SW 1271 (cell line): ENCODE data around the gene ZNF787.
A peak's percentile ranks its signal among the peaks of the same experiment; 100 is the strongest.
"Not testable (repeated sequence)": the region's sequence is repeated elsewhere in the genome, so short reads cannot be mapped to it uniquely, and the experiment has no call there.

Experiments
- DNase-seq, 2 experiments: peaks; one replicate each; lab custom pipeline; 2025; lab: John Stamatoyannopoulos, UW

Gene ZNF787

DNA sequence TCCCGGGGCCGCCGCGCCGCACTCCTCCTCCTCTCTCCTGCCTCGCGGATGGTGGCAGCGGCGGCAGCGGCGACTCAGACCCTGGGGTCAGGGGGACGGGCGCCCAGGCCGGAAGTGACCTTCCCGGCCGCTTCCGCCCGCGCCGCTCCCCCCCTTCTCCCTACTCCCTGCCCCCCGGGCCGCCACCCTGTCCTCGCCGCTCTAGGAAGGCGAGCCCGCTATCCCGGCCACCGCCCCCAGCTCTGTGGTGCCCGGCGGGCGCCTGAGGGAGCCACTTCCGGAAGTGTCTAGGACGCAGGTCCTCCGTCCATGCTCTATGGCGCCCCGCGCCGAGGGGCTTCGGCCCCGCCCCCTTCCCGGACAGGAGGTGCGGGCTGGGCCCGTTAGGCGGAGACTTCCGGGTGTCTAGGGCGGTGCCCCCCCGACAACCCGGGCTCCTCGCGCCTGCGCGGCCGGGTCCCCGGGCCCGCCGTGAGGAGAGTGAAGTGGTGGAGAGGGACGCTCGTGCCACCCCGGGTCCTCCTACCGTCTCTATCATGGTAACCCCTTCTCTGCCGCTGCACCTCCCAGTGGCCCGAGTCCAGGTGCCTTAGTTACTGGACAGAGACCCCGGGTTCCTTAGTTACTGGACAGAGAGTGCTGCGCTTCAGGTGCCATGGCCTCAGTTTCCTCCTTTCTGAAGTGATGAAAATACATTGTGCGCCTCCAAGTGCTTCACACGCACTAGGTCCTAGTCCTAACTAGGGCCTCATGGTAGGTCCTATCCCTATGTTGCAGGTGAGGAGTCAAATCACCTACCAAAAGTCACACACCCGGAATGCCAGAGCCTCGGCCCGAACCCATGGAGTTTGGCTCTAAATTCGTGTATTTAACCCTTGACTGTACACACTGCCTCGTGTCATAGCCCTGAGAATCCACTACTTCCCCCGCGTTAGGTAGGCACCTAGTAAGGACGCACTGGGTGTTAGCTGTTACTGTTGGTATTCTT is at the start of gene ZNF787:
Gene ZNF787, minus strand, starts transcription at position 116 of the 988 bp plus-strand sequence. CDS start 18,078 bp downstream, outside the sequence.
- peak; percentile 63 to 87 for DNase-seq

- DNase-seq: no peak
These were observed 49.2 kb upstream of the ZNF787 start for GRCh38 chr19:56170261-56170660.

GRCh38 chr19:56167064-56167578 is 46.0 kb upstream of the ZNF787 start:
- no peak for DNase-seq

DNA sequence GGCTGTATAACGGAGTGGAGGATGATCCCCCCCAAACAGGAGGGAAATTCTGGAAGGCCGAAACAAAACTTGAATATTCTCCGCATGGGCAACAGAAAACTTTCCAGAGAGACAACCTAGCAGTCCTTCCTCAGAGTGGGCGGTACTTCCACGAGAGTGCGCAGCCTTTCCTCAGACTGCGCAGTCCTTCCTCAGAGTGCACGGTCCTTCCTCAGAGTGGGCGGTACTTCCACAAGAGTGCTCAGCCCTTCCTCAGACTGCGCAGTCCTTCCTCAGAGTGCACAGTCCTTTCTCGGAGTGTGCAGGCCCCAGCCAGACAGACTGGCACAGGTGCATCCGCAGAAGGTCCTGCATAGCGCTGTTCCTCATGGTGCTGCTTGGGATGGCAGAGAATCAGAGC is 42.0 kb upstream of the ZNF787 start:
- no peak for DNase-seq

- DNase-seq: no peak
These were observed 41.2 kb upstream of the ZNF787 start for GRCh38 chr19:56162258-56162657.

DNA sequence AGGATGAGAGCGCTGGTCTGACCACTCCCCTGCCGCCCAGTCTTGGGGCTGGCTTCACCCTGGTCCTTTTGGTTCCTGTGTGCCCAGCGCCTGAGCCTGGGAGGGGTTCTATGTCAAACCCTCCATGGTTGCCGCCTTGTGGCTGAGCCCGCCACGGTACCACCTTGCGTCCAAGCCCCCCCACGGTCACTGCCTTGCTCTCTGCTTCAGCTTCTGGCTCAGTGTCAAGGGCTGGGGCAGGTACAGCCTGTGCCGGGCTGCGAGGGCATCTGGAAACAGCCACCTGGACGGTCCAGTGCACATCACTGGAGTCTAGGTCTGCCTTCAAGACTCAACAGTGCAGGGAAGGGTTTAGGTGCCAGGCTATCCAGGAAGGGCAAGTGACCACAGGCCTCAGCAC is 40.4 kb upstream of the ZNF787 start:
- no peak for DNase-seq

DNA sequence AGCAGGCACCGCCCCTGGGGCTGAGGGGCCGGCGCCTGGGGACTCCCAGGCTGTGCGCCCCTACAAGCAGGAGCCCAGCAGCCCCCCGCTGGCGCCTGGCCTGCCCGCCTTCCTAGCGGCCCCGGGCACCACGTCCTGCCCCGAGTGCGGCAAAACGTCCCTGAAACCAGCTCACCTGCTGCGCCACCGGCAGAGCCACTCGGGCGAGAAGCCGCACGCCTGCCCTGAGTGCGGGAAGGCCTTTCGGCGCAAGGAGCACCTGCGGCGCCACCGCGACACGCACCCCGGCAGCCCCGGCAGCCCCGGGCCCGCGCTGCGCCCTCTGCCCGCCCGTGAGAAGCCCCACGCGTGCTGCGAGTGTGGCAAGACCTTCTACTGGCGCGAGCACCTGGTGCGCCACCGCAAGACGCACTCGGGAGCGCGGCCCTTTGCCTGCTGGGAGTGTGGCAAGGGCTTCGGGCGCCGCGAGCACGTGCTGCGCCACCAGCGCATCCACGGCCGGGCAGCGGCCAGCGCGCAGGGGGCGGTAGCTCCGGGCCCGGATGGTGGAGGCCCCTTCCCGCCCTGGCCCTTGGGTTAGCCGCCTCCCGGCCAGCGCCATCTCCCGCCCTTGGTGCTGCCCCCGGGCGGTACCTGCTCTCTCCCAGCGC is 38.7 kb upstream of the ZNF787 start:
- DNase-seq: no peak

DNA sequence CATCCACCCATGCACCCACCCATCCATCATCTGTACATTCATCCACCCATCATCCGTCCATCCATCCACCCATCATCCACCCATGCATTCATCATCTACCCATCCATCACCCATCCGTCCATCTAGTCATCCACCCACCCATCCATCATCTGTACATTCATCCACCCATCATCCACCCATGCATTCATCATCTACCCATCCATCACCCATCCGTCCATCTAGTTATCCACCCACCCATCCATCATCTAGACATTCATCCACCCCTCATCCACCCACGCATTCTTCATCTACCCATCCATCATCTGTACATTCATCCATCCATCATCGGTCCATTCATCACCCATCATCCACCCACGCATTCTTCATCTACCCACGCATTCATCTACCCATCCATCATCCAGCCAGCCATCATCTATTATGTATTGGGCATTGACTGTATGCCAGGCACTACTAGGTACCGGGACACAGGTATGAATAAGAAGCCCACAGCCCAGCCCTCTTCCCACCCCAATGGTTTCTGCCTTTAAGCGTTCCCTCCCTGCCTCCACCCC is 38.0 kb upstream of the ZNF787 start:
- no peak for DNase-seq

DNA sequence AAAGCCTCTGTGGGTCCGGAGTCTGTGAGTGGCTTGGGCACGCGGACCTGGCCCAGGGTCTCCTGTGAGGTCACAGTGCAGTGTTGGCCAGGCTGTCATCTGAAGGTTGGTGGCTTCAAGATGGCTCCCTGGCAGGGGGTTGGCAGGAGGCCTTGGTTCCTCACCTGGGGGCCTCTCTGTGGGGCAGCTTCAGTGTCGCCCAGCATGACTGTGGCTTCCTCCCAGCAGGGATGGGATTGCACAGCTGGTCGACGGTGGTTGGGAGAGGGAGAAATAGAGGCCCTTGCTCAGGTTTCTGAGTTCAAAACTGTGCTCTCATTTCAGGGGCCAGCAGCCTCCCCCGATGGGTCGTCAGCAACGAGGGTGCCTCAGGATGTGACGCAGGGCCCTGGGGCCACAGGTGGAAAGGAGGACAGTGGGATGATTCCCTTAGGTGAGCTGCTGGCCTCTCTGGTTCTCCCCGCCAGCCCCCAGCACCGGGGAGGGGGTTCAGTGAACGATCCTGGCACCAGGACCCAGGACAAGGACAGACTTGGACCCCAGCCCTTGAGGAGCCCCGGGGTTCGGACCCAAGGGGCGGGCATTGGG is 37.2 kb upstream of the ZNF787 start:
- no peak for DNase-seq

DNA sequence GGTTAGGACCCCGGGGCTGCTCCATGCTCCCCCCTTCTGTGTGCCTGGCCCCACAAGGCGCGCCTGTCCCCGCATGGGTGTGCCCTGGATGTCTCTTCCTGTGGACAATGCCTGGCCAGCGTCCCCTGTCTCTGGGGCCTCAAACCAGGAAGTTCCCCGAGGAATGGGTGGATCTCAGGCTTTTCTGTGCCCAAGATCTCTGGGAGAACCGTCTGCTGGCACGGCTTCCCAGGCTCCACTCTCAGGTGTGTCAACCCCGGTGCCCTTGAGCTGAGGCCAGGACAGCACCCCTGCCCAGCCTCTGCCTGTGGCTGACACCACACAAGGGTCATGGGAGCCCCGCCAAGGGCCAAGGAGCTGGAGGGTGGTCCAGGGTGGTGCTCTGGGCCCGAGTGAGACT is 35.7 kb upstream of the ZNF787 start:
- DNase-seq: no peak

GRCh38 chr19:56155124-56155687 is 34.1 kb upstream of the ZNF787 start:
- DNase-seq: no peak

DNA sequence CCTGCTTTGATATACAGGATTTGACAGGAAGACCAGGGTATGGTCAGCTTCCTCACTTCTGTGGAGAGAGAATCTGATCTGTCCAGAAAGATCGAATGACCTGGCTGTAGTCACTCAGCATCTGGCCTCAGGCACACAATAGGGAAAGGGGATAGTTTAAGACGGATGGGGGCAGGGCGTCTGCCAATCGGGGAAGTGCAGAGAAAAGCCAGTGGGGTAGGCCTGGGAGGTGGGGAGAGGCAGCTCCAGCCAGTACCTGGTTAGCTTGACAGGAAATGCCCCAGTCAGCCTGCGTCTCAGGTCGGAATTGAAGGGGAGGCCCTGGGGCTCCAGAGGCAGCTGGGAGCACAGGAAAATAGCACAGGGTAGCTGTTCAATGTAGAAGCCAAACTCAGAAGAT is 32.4 kb upstream of the ZNF787 start:
- DNase-seq: no peak

GRCh38 chr19:56152644-56153043 is 31.5 kb upstream of the ZNF787 start:
- no peak for DNase-seq

GRCh38 chr19:56150358-56150757 is 29.3 kb upstream of the ZNF787 start:
- DNase-seq: no peak

- DNase-seq: no peak
These were observed 28.6 kb upstream of the ZNF787 start for GRCh38 chr19:56149656-56150038.

GRCh38 chr19:56148955-56149655 is 28.0 kb upstream of the ZNF787 start:
- not testable (repeated sequence) for DNase-seq

- DNase-seq: no peak
These were observed 27.0 kb upstream of the ZNF787 start for GRCh38 chr19:56148096-56148495.

- DNase-seq: no peak
These were observed 26.2 kb upstream of the ZNF787 start for GRCh38 chr19:56147307-56147706.

- no peak for DNase-seq
These were observed 25.8 kb upstream of the ZNF787 start for GRCh38 chr19:56146904-56147303.

DNA sequence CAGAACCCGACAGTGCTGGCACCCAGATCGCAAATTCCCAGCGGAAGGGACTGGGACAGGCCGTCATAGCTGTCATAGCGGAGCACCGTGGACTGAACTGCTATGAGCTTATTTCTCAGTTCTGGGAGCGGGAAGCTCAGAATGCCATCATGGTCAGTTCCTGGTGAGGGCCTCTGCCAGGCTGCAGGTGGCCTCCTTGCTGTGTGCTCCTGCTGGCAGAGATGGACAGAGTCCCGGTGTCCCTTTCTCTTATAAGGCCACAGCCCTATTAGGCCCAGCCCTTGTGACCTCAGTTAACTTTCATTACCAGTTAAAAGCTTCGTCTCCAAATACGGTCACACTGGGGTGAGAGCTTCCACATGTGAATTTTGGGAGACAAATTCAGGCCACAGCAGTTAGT is 24.6 kb upstream of the ZNF787 start:
- DNase-seq: no peak

DNA sequence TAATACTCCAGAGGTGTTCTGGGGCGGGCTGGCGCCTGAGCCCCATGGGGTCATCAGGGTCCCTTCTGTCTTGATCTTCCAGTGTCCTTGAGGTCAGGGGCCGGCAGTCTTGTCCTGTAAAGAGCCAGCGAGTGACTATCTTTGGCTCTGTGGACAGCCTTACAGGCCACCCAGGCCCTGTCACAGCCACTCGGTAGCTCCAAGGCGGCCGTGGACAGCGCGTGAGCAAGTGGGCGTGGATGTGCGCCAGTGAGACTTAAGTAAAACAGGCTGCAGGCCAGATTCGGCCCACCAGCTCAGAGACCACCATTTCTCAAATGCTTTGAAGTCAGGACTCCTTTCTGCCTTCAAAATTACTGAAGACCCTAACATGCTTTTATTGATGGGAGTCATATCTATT is 23.7 kb upstream of the ZNF787 start:
- no peak for DNase-seq
